Measurements from ENCODE around the gene MPDZ. TPM values are rescaled to one million over a fixed set of nuclear protein-coding genes. Genes with fewer than 3 reads are reported as not detected.

MPDZ gene
- total and polyA plus RNA-seq, 8 donors = 25.9 to 77.7 (median 70.1) TPM

- intact Hi-C loops (cut with DNase I) = loop anchor here in 1 of 2 donors (10.0 kb wide), 1 partner anchor 70 kb away; no protein-coding TSS in a partner anchor
- TF ChIP-seq, protein P1, sequence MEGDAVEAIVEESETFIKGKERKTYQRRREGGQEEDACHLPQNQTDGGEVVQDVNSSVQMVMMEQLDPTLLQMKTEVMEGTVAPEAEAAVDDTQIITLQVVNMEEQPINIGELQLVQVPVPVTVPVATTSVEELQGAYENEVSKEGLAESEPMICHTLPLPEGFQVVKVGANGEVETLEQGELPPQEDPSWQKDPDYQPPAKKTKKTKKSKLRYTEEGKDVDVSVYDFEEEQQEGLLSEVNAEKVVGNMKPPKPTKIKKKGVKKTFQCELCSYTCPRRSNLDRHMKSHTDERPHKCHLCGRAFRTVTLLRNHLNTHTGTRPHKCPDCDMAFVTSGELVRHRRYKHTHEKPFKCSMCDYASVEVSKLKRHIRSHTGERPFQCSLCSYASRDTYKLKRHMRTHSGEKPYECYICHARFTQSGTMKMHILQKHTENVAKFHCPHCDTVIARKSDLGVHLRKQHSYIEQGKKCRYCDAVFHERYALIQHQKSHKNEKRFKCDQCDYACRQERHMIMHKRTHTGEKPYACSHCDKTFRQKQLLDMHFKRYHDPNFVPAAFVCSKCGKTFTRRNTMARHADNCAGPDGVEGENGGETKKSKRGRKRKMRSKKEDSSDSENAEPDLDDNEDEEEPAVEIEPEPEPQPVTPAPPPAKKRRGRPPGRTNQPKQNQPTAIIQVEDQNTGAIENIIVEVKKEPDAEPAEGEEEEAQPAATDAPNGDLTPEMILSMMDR (IDR thresholded peaks at IDR 0.05) = no peak
- Histone ChIP-seq H3K36me3 (no peaks in the 10 kb centered on the region), H3K9me3 (no peaks in the 10 kb centered on the region), H3K27me3 (peaks cover 0 to 25% of the 10 kb centered on the region in 2 donors), H3K4me1 (peaks cover 0 to 7% of the 10 kb centered on the region in 2 donors), H3K27ac (peak overlapping the region; percentile 15 to 25), H3K4me3 (no peak overlapping the region)
- DNase-seq (no peak), ATAC-seq (no peak)
Observed at GRCh38 chr9:13274886-13275641, 4.4 kb downstream of the MPDZ start.

- TF ChIP-seq, protein P1 (IDR thresholded peaks at IDR 0.05) = no peak
- H3K9me3 ChIP-seq = no peaks in the 10 kb centered on the region
- H3K27me3 ChIP-seq = no peaks in the 10 kb centered on the region
- DNase-seq = no peak
- H3K4me3 ChIP-seq = no peak overlapping the region
- H3K36me3 ChIP-seq = no peaks in the 10 kb centered on the region
- H3K4me1 ChIP-seq = peaks cover 0 to 3% of the 10 kb centered on the region in 2 donors
- intact Hi-C loops (cut with DNase I) = loop anchor here in 1 of 2 donors (10.0 kb wide), 1 partner anchor 66 kb away; no protein-coding TSS in a partner anchor
- ATAC-seq = no peak
- no peak overlapping the region for H3K27ac ChIP-seq
Observed at GRCh38 chr9:13270734-13271133, 8.8 kb downstream of the MPDZ start.

GRCh38 chr9:13269589-13270452, 9.7 kb downstream of the MPDZ start:
- intact Hi-C loops (cut with DNase I) = loop anchor here in 1 of 2 donors (10.0 kb wide), 1 partner anchor 65 kb away; no protein-coding TSS in a partner anchor
- ATAC-seq = no peak
- H3K9me3 ChIP-seq = no peaks in the 10 kb centered on the region
- no peak overlapping the region for H3K27ac ChIP-seq
- no peaks in the 10 kb centered on the region for H3K27me3 ChIP-seq
- peaks cover 0 to 2% of the 10 kb centered on the region in 2 donors for H3K4me1 ChIP-seq
- H3K4me3 ChIP-seq = no peak overlapping the region
- no peaks in the 10 kb centered on the region for H3K36me3 ChIP-seq
- no peak for DNase-seq
- TF ChIP-seq, protein P1 (IDR thresholded peaks at IDR 0.05) = no peak

DNA sequence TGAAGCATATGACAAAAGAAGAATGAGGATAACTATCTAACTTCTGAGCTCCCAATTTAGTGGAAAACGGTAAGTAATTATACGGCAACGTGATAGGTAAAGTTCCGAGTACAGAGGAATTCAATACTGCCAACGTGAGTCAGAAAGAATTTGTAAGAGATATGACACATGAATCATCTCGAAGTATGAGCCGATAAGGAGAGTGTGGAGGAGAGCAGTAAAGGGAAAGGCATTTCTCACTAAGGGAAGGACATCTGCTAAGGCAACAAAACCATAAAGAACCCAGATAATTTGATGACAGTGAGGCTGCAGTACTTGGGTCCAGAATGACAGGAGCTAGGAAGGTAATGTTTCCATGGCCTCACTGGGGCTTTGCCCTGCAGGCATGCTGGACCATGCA, 11.0 kb downstream of the MPDZ start:
- Histone ChIP-seq H3K4me3 (no peak overlapping the region), H3K9me3 (no peaks in the 10 kb centered on the region), H3K27ac (no peak overlapping the region), H3K4me1 (no peaks in the 10 kb centered on the region), H3K27me3 (no peaks in the 10 kb centered on the region), H3K36me3 (no peaks in the 10 kb centered on the region)
- DNase-seq (no peak), ATAC-seq (no peak)
- TF ChIP-seq, protein P1 (IDR thresholded peaks at IDR 0.05) = no peak
- intact Hi-C loops (cut with DNase I) = no loop called here

DNA sequence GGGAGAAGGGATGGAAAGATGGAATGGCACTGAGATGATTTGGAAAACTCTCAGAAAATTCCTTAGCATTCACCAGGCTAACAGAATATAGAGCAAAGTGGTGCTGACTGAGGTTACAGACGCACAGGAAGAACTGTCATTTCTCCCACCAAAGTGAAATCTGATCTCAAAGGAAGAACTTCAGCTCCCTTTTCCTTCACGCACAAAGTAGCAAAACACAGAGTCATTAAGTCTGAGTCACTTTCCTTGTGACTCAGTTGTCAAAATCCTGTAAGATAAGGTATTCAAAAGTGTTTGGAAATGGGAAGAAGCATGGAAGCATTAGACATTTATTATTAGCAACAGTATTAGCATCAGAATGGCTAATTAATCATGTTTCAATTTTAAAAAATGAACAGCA, 11.7 kb downstream of the MPDZ start:
- peak; percentile 22 for ATAC-seq

More for the DNA sequence above, 11.7 kb downstream of the MPDZ start:
- Histone ChIP-seq H3K27ac (peak overlapping the region in 1 of 2 donors; percentile 0), H3K4me1 (no peaks in the 10 kb centered on the region), H3K4me3 (no peak overlapping the region), H3K27me3 (no peaks in the 10 kb centered on the region), H3K36me3 (no peaks in the 10 kb centered on the region), H3K9me3 (no peaks in the 10 kb centered on the region)
- TF ChIP-seq, protein P1 (IDR thresholded peaks at IDR 0.05) = no peak
- DNase-seq = no peak
- intact Hi-C loops (cut with DNase I) = no loop called here
